NCI-H2196 treated with DMSO at 0.1 percent for 48 hours (cell line): ENCODE data around the gene C5orf63.
"Not testable (repeated sequence)": the region's sequence is repeated elsewhere in the genome, so short reads cannot be mapped to it uniquely, and the experiment has no call there.

Experiments used
- DNase-seq: peaks from one replicate; lab custom pipeline; 2025; ENCODE audit not compliant: unreplicated experiment; lab: John Stamatoyannopoulos, UW

Gene C5orf63

DNA sequence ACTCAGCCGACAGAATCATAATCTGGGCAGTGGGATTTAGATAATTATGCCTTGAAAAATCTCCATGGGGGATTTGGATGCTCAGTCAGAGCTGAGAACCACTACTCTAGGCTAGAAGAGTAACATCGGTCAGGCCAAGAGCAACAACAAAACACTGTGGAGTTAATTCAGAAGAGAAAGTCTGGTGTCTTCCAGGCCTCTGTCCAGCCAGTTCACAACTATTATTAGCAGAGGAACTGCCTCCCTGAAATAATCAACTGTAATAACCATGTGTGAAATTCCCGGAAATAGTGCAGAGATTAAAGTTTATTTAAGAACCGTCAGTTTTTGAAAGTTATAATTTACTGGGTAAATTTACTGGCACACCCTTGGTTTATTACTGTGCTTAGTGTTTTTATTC, 34.8 kb downstream of the C5orf63 start:
- no peak for DNase-seq

- DNase-seq, result no peak
Observed at GRCh38 chr5:127031863-127032232, 41.5 kb downstream of the C5orf63 start.

- DNase-seq, result no peak
Observed at GRCh38 chr5:127031147-127031862, 42.0 kb downstream of the C5orf63 start.

DNA sequence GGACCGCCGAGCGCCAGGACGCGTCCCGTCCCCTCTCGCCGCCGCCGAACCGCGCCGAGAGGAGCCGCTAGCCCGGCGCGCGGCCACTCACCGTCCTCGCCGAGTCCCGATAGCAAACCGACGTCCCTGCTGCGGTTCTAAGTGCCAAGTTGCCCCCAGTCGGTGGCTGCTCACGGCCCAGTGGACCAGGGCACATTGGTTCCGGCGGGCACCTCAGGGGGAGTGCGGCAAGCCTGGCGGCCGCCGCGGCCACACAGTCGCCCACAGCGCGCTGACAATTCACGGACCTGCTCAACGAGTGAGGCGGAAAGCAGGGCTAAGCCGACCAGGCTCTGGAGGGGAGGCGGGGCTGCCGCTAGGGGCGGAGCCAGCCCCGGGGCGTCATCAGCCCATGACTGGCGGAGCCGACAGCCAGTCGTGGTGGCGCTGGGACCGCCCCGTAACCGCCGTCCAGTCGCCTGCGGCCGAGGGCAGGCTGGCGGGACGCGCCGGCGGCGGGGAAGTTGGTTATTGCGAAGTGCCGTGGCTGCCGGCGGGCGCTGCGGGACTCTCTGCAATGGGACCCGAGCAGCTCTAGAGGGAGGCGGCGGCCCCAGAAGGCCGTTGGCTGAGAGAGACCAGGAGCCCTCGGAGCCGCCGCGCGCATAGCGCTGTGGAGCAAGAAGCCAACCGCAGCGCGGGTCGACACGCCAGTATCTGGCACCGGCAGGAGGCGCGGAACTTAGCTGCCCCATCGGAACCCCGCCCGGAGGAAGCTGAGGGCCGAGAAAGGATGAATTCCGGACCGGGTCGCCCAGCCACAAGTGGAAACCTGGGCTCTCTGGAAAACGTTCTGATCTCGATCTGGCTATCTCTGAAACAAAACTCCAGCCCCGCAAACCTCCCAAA, 42.8 kb downstream of the C5orf63 start, which contains the start of gene MARCHF3:
MARCHF3 (minus strand) TSS at position 300 of the 888 bp plus-strand sequence. CDS start 112,387 bp downstream, outside the sequence.
- DNase-seq, result peak; percentile 88

- DNase-seq, result peak; percentile 36
Observed at GRCh38 chr5:127029581-127030258, 43.6 kb downstream of the C5orf63 start.

- DNase-seq, result no peak
Observed at GRCh38 chr5:127028822-127029457, 44.4 kb downstream of the C5orf63 start.

DNA sequence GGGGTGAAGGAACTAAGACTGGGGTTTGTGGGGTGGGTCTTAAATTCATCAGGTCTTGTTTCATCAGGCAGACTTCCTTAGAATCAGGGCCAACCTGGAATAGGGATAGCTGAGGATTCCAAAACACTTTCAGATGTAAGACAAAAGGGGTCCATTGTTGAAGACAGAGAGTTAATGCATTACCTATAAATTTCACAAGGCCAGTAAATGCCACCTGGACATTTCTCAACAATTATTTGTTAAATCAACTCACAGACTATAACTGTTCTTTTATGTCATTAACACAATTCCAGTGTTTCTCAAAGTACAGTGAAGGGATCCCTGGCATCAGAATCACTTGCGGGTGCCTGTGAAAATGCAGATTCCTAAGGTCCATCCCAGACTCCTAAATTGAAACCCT, 45.8 kb downstream of the C5orf63 start:
- no peak for DNase-seq

- DNase-seq, result no peak
Observed at GRCh38 chr5:127026166-127026565, 47.1 kb downstream of the C5orf63 start.

DNA sequence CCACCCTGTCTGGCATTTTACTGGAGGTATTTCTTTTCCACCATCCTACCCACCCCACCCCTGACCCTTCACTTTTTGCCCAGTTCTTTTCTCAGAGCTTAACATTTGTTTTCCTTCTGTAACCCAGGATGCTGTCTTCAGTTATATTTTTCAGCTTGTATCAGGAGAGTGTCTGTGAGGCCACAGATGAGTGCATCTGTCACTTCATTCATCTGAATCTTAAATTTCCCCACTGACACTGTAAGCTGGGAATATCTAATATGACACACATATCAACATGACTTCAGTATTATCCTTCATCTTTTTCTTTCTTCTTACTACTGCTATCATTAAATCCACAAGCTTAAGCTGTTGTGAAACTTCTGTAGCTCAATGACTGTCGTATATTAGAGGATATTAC, 47.8 kb downstream of the C5orf63 start:
- no peak for DNase-seq

DNA sequence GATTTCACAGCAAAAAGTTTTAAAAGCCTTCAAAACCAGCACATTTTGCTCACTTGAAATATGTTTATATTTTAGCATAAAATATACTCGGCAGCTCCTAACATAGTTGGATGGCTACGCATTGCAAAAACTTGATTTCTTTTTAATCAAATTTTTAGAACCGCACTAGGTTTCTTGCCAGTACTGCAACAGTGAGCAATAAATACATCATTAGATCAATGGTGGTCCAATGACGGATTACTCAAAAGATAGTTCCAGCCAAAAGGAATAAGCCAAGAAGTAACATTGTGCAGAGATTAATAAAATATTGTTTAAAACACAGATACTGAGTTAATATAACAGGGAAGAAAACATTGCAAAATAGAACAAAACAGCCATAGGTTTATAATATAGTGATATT, 48.5 kb downstream of the C5orf63 start:
- no peak for DNase-seq

DNA sequence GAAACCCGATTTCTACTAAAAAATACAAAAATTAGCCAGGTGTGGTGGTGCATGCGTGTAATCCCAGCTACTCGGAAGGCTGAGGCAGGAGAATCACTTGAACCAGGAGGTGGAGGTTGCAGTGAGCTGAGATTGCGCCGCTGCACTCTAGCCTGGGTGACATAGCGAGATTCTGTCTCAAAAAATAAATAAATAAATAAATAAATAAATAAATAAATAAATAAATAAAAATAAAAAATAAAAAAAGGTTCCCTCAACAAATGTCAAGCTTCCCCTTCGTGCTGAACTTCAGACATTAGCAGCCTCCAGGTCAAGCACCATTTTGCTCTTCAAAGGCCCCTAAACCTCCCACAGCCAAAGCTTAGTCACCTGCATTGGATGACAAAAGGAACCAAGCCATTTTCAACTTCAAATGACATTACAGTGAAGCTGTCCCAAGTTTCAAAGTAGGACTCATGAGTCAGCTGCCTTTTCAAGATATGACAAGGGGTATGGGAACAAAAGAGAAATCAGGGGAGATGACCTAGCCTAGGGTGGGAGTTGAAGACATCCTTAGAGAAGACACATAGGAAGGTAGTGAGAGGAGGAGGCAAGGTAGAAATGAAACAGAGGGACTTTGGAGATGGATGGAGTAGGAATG, 49.6 kb downstream of the C5orf63 start:
- DNase-seq, result not testable (repeated sequence)

DNA sequence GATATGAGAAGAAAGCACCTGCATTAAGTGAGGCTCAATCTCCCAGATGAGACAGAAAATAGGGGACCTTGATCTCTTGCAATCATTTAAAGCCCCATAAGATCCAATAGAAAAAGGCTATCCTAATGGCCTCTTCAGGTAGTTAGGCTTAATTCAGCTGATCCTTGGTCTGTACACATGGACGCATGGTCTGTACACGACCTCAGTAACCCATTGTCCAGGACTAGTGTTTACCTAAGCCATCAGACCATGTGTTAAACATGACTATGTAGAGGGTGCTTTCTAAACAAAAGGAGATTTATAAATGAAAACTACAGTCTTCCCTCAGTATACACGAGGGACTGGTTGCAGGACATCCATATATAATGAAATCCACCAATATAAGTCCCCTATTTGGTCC, 50.5 kb downstream of the C5orf63 start:
- no peak for DNase-seq

GRCh38 chr5:127019928-127020327, 53.4 kb downstream of the C5orf63 start:
- no peak for DNase-seq

DNA sequence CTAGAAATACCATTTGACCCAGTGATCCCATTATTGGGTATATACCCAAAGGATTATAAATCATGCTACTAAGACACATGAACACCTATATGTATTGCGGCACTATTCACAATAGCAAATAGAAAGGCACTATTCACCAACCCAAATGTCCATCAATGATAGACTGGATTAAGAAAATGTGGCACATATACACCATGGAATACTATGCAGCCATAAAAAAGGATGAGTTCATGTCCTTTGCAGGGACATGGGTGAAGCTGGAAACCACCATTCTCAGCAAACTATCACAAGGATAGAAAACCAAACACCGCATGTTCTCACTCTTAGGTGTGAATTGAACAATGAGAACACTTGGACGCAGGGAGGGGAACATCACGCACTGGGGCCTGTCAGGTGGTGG, 56.6 kb downstream of the C5orf63 start:
- DNase-seq, result not testable (repeated sequence)

- no peak for DNase-seq
Observed at GRCh38 chr5:127015716-127016115, 57.6 kb downstream of the C5orf63 start.

DNA sequence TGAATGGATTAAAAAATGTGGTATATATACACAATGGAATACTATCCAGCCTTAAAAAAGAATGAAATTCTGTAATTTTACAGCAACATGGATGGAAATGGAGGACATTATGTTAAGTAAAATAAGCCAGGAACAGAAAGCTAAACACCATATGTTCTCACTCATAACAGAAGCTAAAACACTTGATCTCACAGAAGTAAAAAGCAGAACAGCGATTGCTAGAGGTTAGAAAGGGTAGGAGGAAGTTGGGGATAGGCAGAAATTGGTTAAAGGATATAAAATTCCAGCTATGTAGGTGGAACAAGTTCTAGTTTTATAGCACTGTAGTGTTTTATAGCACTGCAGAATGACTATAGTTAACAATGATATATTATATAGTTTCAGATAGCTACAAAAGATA, 58.7 kb downstream of the C5orf63 start:
- DNase-seq, result no peak

- DNase-seq, result no peak
Observed at GRCh38 chr5:127013407-127013806, 59.9 kb downstream of the C5orf63 start.

DNA sequence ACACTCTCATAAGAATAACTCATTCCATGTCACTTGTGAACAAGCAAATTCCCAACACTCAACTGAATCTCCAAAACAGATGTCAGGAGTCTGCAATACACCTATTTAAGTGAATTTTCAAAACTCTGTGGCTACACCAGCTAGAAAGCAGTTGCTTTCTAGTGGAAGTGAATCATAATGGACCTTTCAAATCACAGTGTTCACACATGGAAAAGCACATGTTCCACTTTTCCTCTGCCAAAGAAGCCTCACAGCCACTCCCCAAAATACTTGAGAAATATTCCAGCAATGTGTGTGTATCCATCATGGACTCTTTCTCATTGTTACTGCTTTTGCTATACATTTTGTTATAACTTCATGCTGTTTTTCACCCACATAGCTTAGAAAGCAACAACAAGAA, 60.4 kb downstream of the C5orf63 start:
- no peak for DNase-seq

GRCh38 chr5:127011961-127012644, 61.2 kb downstream of the C5orf63 start:
- no peak for DNase-seq

DNA sequence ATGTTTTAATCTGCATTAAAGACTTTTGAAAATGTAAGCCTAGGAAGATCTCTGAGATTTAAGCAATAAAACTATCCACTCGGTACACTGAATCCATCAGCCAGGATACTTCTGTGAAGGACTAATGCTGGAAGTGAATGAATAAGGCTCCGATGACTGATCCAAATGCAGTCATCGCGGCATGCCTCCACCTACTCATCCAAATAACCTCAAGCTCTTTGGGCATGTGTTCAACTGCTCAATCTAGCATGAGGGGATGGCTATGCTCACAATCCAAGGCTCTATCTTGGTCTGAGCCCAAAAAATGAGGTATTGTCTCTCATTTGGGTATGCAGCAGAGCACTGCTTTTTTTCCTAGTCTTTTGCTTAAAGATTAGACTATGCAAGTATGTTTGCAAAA, 62.1 kb downstream of the C5orf63 start:
- DNase-seq, result no peak
